GM12872 (cell line): ENCODE results near the gene HNRNPUL1.

Experiments
- CTCF ChIP-seq: IDR thresholded peaks from 3 replicates; pipeline ENCODE4 v1.5.1; 2011; ENCODE audit warnings: low read depth, mild to moderate bottlenecking, low read length, moderate library complexity; ENCODE audit not compliant: insufficient read depth

The HNRNPUL1 gene

GRCh38 chr19:41226874-41227390 lies 37.2 kb upstream of the HNRNPUL1 start:
- TF ChIP-seq CTCF: no peak

- no peak for TF ChIP-seq CTCF
Measured at GRCh38 chr19:41228486-41228885, 35.7 kb upstream of the HNRNPUL1 start.

- TF ChIP-seq CTCF: no peak
Measured at GRCh38 chr19:41230067-41230857, 33.9 kb upstream of the HNRNPUL1 start.

GRCh38 chr19:41232686-41233085 lies 31.5 kb upstream of the HNRNPUL1 start:
- no peak for TF ChIP-seq CTCF

GRCh38 chr19:41233748-41234240 lies 30.4 kb upstream of the HNRNPUL1 start:
- TF ChIP-seq CTCF: no peak

- no peak for TF ChIP-seq CTCF
Measured at GRCh38 chr19:41234512-41235168, 29.5 kb upstream of the HNRNPUL1 start.

GRCh38 chr19:41235480-41235879 lies 28.7 kb upstream of the HNRNPUL1 start:
- TF ChIP-seq CTCF: no peak
